Measurements from ENCODE around the gene RDH5. TPM values are rescaled to one million over a fixed set of nuclear protein-coding genes. Genes with fewer than 3 reads are reported as not detected.

The RDH5 gene
- total RNA-seq: 10 to 100 TPM in 1 of 2 donors, 1 to 10 TPM in 1; 6.4 to 13.3 TPM

DNA sequence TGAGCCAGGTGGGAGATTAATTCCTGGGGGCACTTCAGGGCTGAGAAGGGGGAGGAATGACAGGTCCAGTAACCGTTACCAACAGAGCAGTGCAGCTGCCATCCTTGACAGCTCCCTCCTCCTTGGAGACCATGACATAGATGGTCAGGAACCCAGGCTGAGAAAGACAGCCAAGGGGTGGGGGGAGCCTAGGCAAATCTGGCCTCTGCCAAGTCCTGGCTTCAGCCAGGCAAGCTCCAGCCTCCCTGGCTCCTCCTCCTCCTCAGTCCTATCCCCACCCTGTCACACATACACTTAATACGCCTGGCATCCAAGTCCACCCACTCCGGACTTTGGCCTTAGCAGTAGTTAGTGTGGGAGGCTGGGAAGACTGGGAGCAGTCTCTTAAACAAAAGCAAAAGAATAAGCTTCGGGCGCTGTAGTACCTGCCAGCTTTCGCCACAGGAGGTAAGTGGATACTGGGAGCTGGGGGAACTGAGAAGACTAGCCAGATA is at the start of gene RDH5:
Gene RDH5, plus strand, starts transcription at position 323 of the 494 bp plus-strand sequence. CDS start 792 bp downstream, outside the sequence.
- no peaks in the 10 kb centered on the region for H3K9me3 Mint-ChIP-seq
- H3K27ac Mint-ChIP-seq: no peak within 1 kb of the TSS
- DNase-seq (ENCODE audit: low spot score in 2 of 2) (no peak), ATAC-seq (no peak)
- H3K36me3 Mint-ChIP-seq: no peaks in the 10 kb centered on the region

GRCh38 chr12:55671746-55672145 is 48.4 kb upstream of the RDH5 start:
- no peak overlapping the region for H3K27ac Mint-ChIP-seq
- H3K9me3 Mint-ChIP-seq: no peaks in the 10 kb centered on the region
- DNase-seq (ENCODE audit: low spot score in 2 of 2): no peak
- H3K36me3 Mint-ChIP-seq: no peaks in the 10 kb centered on the region
- ATAC-seq: no peak

- Mint-ChIP-seq H3K9me3 (no peaks in the 10 kb centered on the region), H3K36me3 (no peaks in the 10 kb centered on the region), H3K27ac (no peak overlapping the region)
- ATAC-seq: no peak
- DNase-seq (ENCODE audit: low spot score in 2 of 2): no peak
These were observed 46.6 kb upstream of the RDH5 start for GRCh38 chr12:55673638-55674037.

- Mint-ChIP-seq H3K9me3 (no peaks in the 10 kb centered on the region), H3K27ac (no peak overlapping the region), H3K36me3 (no peaks in the 10 kb centered on the region)
- ATAC-seq: no peak
- no peak for DNase-seq (ENCODE audit: low spot score in 2 of 2)
These were observed 44.5 kb upstream of the RDH5 start for GRCh38 chr12:55675666-55676065.

DNA sequence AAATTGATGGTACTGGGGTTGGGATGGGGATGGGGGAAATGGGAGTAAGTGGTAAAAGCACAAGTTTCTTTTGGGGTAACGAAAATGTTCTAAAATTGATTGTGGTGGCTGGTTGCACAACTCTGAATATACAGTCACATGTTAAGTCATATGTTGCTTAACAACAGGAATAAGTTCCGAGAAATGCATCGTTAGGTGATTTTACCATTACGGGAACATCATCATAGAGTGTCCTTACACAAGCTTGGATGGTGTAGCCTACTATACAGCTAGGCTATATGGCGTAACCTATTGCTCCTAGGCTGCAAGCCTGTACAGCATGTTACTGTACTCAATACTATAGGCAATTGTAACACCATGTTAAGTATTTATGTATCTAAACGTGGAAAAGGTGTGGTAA is 43.5 kb upstream of the RDH5 start:
- H3K36me3 Mint-ChIP-seq: no peaks in the 10 kb centered on the region
- no peaks in the 10 kb centered on the region for H3K9me3 Mint-ChIP-seq
- DNase-seq (ENCODE audit: low spot score in 2 of 2) (no peak), ATAC-seq (no peak)
- no peak overlapping the region for H3K27ac Mint-ChIP-seq

DNA sequence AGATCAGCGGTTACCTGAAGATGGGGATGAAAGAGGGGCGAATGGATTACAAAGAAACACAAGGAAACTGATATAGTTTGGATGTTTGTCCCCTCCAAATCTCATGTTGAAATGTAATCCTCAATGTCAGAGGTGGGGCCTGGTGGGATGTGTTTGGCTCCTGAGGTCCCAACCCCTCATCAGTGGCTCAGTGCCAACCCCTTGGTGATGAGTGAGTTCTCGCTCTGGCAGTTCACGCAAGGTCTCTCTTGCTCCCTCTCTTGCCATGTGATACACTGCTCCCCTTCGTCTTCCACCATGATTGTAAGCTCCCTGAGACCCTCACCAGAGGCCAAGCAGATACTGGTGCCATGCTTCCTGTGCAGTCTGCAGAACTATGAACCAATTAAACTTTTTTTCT is 40.5 kb upstream of the RDH5 start:
- Mint-ChIP-seq H3K27ac (no peak overlapping the region), H3K9me3 (no peaks in the 10 kb centered on the region)
- ATAC-seq: no peak

DNA sequence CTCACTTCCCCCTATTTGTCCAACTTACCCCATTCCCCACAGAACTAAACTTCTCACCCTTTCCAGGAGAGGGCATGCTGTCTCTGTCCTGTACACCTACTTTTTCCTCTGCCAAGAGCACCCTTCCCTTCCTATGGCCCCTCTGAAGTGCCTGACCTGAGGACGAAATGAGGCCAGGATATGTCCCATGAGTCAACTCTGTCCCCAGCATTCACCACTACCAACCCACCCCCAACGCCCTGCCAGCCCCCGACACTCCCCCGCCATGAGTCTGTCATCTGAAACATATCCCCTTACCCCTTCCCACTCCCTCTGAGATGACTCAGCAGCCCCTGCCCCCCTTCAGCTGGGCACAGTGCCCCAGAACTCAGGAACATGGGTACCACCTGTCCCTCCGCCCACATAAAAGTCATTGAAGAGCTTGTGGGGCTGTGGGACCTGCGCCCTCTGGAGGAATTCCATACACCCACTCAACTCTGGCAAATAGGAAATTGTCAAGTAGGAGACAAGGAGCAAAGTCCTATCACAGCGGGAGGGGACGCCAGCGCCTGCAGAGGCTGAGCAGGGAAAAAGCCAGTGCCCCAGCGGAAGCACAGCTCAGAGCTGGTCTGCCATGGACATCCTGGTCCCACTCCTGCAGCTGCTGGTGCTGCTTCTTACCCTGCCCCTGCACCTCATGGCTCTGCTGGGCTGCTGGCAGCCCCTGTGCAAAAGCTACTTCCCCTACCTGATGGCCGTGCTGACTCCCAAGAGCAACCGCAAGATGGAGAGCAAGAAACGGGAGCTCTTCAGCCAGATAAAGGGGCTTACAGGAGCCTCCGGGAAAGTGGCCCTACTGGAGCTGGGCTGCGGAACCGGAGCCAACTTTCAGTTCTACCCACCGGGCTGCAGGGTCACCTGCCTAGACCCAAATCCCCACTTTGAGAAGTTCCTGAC is 38.8 kb upstream of the RDH5 start:
- Mint-ChIP-seq H3K36me3 (no peaks in the 10 kb centered on the region), H3K9me3 (no peaks in the 10 kb centered on the region), H3K27ac (no peak overlapping the region)
- DNase-seq (ENCODE audit: low spot score in 2 of 2) (no peak), ATAC-seq (peak; percentile 44 to 50)

More for the DNA sequence above, 40.5 kb upstream of the RDH5 start:
- H3K36me3 Mint-ChIP-seq: no peaks in the 10 kb centered on the region
- DNase-seq (ENCODE audit: low spot score in 2 of 2): no peak

GRCh38 chr12:55682087-55682796 is 38.0 kb upstream of the RDH5 start:
- Mint-ChIP-seq H3K27ac (no peak overlapping the region), H3K36me3 (no peaks in the 10 kb centered on the region), H3K9me3 (no peaks in the 10 kb centered on the region)
- no peak for DNase-seq (ENCODE audit: low spot score in 2 of 2)
- ATAC-seq: no peak

DNA sequence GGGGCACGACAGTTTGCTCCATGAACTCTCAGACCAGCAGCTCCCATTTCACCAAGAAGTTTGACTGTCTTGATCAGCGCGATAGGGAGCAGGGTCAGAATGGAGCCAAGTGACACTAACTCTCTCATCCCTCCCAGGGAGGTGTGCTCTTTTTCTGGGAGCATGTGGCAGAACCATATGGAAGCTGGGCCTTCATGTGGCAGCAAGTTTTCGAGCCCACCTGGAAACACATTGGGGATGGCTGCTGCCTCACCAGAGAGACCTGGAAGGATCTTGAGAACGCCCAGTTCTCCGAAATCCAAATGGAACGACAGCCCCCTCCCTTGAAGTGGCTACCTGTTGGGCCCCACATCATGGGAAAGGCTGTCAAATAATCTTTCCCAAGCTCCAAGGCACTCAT is 36.5 kb upstream of the RDH5 start:
- Mint-ChIP-seq H3K27ac (no peak overlapping the region), H3K9me3 (no peaks in the 10 kb centered on the region), H3K36me3 (no peaks in the 10 kb centered on the region)
- ATAC-seq (no peak), DNase-seq (ENCODE audit: low spot score in 2 of 2) (no peak)

DNA sequence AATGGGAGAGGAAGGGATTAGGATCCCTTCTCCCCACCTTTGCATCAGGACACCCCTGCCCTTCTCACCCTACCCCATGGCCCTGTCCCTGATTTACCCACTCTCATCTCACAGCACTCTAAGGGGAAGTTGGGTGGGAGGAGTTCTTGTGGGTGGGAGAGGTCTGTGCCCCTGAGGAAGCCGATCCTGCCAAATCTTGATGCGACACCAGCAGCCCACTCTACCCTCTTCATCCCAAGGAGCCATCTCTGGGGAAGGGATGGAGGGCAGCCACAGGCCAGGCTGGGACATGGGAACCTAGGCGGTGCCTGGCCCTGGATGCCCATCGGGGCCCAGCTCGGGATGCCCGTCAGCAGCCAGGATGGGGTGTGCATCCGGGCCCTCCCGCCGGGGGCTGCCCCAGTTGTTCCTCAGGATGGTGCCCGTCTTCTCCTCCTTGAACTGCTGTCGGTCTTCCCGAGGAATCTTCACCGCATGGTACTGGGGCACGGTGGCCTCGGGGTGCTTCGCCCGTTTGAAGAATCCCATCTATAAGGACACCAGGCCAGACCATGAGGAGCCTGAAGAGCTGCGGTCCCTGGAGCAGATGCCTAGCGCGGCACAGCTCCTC is 35.3 kb upstream of the RDH5 start:
- ATAC-seq: no peak
- Mint-ChIP-seq H3K9me3 (no peaks in the 10 kb centered on the region), H3K27ac (peak overlapping the region in 1 of 2 donors; percentile 34), H3K36me3 (no peaks in the 10 kb centered on the region)
- DNase-seq (ENCODE audit: low spot score in 2 of 2): no peak

DNA sequence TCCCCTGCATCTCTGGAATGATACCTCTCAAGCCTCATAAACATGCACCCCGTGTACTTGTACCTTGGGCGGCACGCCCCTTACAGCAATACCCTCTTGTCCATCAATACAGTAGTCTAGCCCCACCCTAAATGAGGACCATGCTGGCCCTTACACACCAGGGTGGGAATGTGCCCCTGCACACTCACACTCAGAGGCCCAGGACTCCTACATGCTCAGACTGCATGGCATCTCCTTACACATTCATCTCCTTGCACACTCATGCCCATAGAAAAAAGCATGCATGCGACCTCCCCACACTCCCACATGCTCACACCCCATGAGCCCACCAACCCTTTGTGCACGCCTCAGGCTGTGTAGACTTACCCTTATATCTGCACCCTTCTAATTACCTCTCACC is 34.5 kb upstream of the RDH5 start:
- no peak overlapping the region for H3K27ac Mint-ChIP-seq
- ATAC-seq (no peak), DNase-seq (ENCODE audit: low spot score in 2 of 2) (no peak)
- H3K9me3 Mint-ChIP-seq: no peaks in the 10 kb centered on the region
- no peaks in the 10 kb centered on the region for H3K36me3 Mint-ChIP-seq

DNA sequence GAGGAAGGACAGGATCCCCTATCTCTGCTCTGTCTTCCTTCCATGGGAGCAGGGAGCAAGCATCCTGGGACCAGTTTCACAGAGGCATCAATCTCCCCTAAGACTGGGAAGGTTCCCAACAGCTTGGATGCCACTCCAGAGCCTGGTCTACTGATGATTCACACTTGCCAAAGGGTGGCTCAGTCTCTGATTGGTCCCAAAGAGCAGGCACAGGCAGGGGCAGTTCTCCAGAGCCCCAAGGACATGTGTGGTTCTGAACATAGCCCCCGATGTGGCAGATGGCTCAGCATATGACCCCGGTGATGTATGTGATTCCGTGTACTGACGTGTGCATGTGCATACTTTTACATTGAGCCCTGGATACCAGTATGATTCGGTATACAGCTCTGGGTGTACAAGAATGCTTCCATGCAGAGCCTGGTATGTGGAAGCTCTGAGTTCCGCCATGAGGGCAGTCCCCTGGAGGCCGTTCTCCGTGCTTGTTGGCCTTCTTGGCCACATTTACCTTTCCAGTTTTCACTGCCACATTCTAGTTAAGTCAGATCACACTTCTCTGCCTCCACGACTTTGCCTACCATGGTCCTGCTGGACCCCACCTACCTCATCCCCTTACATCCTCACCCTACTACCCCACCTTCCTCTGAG is 33.7 kb upstream of the RDH5 start:
- Mint-ChIP-seq H3K36me3 (no peaks in the 10 kb centered on the region), H3K9me3 (no peaks in the 10 kb centered on the region), H3K27ac (no peak overlapping the region)
- no peak for ATAC-seq
- DNase-seq (ENCODE audit: low spot score in 2 of 2): no peak

GRCh38 chr12:55687746-55688145 is 32.4 kb upstream of the RDH5 start:
- ATAC-seq: peak; percentile 64 to 93
- H3K9me3 Mint-ChIP-seq: no peaks in the 10 kb centered on the region
- H3K27ac Mint-ChIP-seq: no peak overlapping the region
- DNase-seq (ENCODE audit: low spot score in 2 of 2): no peak
- no peaks in the 10 kb centered on the region for H3K36me3 Mint-ChIP-seq

DNA sequence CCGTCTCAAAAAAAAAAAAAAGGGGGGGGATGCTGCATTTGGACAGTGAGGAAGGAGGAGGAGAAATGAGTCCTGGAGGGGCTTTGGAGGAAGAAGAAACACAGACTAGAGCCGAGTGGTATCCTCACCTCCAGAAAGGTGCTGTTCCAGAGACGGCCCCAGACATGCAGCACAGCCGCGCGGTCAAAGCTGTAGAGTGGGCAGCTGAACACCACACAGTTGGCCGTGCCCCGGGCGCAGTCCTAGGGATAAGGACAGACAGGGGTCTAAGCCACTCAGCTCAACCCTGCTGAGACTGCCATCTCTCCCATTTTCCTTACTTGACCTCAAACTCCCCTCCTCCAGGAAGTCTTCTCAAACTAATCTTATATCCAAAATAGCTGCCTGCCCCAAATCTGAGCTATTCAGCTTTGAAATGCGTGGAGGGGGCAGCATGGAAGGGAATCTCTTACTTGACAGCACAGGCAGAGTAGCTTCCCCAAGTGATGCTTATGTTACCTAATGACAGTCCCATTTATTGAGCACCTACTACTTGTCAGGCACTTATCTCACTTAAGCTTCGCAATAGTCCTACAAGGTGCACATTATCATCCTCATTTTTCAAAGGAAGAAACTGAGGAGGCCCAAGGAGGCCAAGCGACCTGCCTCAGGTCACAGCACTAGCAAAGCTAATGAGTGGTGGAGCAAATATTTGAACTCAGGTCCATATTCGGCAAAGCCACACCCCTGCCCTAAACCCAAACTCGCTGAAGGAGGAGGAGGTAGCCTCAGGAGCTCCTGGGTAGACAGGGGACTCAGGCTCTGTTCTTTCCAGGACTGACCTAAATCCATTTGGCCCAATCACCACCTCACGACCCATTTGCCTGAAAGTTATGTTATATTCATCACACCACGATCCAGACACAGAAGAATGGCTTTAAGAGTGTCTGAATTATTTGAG is 31.2 kb upstream of the RDH5 start:
- no peak for ATAC-seq
- no peaks in the 10 kb centered on the region for H3K36me3 Mint-ChIP-seq

GRCh38 chr12:55692631-55693322 is 27.4 kb upstream of the RDH5 start:
- Mint-ChIP-seq H3K9me3 (no peaks in the 10 kb centered on the region), H3K27ac (no peak overlapping the region), H3K36me3 (no peaks in the 10 kb centered on the region)
- ATAC-seq (no peak), DNase-seq (ENCODE audit: low spot score in 2 of 2) (peak in 1 of 2 donors; percentile 30)

More for the DNA sequence above, 31.2 kb upstream of the RDH5 start:
- Mint-ChIP-seq H3K27ac (peak overlapping the region in 1 of 2 donors; percentile 89), H3K9me3 (no peaks in the 10 kb centered on the region)
- no peak for DNase-seq (ENCODE audit: low spot score in 2 of 2)
